ENCODE data around the gene BICDL1. TPM values are rescaled to one million over a fixed set of nuclear protein-coding genes. Genes with fewer than 3 reads are reported as not detected.

Gene BICDL1
- total and polyA plus RNA-seq, 2 experiments from 2014 or later, result 3.5 to 3.7 TPM

- Histone ChIP-seq H3K27me3 (no peaks in the 10 kb centered on the region), H3K9me3 (ENCODE audit: low read depth) (no peaks in the 10 kb centered on the region), H3K4me1 (ENCODE audit: low read depth) (no peaks in the 10 kb centered on the region), H3K4me3 (no peak overlapping the region), H3K36me3 (no peaks in the 10 kb centered on the region), H3K27ac (no peak overlapping the region)
- DNase-seq (ENCODE audit: low read depth in 1 of 2, low spot score in 1 of 2), result no peak
- no peak for TF ChIP-seq CTCF (IDR thresholded peaks at IDR 0.05; ENCODE audit: low read depth, low read length)
Measured at GRCh38 chr12:120051535-120051934, 62.5 kb downstream of the BICDL1 start.

GRCh38 chr12:120054293-120054692, 65.3 kb downstream of the BICDL1 start:
- Histone ChIP-seq H3K9me3 (ENCODE audit: low read depth) (no peaks in the 10 kb centered on the region), H3K36me3 (no peaks in the 10 kb centered on the region), H3K4me1 (ENCODE audit: low read depth) (no peaks in the 10 kb centered on the region), H3K4me3 (no peak overlapping the region), H3K27ac (no peak overlapping the region), H3K27me3 (no peaks in the 10 kb centered on the region)
- TF ChIP-seq CTCF (IDR thresholded peaks at IDR 0.05; ENCODE audit: low read depth, low read length), result no peak
- DNase-seq (ENCODE audit: low read depth in 1 of 2, low spot score in 1 of 2), result no peak

- Histone ChIP-seq H3K4me1 (ENCODE audit: low read depth) (no peaks in the 10 kb centered on the region), H3K9me3 (ENCODE audit: low read depth) (no peaks in the 10 kb centered on the region), H3K27me3 (no peaks in the 10 kb centered on the region), H3K27ac (no peak overlapping the region), H3K4me3 (no peak overlapping the region), H3K36me3 (no peaks in the 10 kb centered on the region)
- peak in 1 of 2 donors; percentile 10 for DNase-seq (ENCODE audit: low read depth in 1 of 2, low spot score in 1 of 2)
- TF ChIP-seq CTCF (IDR thresholded peaks at IDR 0.05; ENCODE audit: low read depth, low read length), result no peak
Measured at GRCh38 chr12:120055231-120056000, 66.4 kb downstream of the BICDL1 start.

GRCh38 chr12:120056739-120057138, 67.7 kb downstream of the BICDL1 start:
- Histone ChIP-seq H3K4me3 (no peak overlapping the region), H3K9me3 (ENCODE audit: low read depth) (no peaks in the 10 kb centered on the region), H3K36me3 (no peaks in the 10 kb centered on the region), H3K27ac (no peak overlapping the region), H3K27me3 (no peaks in the 10 kb centered on the region), H3K4me1 (ENCODE audit: low read depth) (no peaks in the 10 kb centered on the region)
- no peak for DNase-seq (ENCODE audit: low read depth in 1 of 2, low spot score in 1 of 2)
- no peak for TF ChIP-seq CTCF (IDR thresholded peaks at IDR 0.05; ENCODE audit: low read depth, low read length)

GRCh38 chr12:120060196-120060595, 71.2 kb downstream of the BICDL1 start:
- H3K9me3 ChIP-seq (ENCODE audit: low read depth), result no peaks in the 10 kb centered on the region
- peaks cover 18% of the 10 kb centered on the region for H3K4me1 ChIP-seq (ENCODE audit: low read depth)
- no peak overlapping the region for H3K4me3 ChIP-seq
- no peak overlapping the region for H3K27ac ChIP-seq
- no peaks in the 10 kb centered on the region for H3K27me3 ChIP-seq
- DNase-seq (ENCODE audit: low read depth in 1 of 2, low spot score in 1 of 2), result no peak
- TF ChIP-seq CTCF (IDR thresholded peaks at IDR 0.05; ENCODE audit: low read depth, low read length), result no peak
- no peaks in the 10 kb centered on the region for H3K36me3 ChIP-seq
